Uterus (tissue), 2 donors: ENCODE measurements around the gene HOXB5.

Experiments
- POLR2A ChIP-seq, 2 donors: fragments of 450-650 bp; IDR thresholded peaks; one replicate each; pipeline ENCODE4 v1.6.1; 2016; ENCODE audit warnings: antibody characterized with exemption in 2 of 2, mild to moderate bottlenecking in 1 of 2, moderate library complexity in 1 of 2
- TF ChIP-seq, protein P1 (sequence below), 4 experiments: fragments of 200-600 bp in 2 of 4; fragments of 450-650 bp in 2 of 4; sonication (generic) in 2 of 4; IDR thresholded peaks; one replicate each; pipeline ENCODE4 v1.5.1; 2016 to 2019; ENCODE audit warnings: antibody characterized with exemption in 4 of 4, mild to moderate bottlenecking in 2 of 4, moderate library complexity in 1 of 4

DNA sequence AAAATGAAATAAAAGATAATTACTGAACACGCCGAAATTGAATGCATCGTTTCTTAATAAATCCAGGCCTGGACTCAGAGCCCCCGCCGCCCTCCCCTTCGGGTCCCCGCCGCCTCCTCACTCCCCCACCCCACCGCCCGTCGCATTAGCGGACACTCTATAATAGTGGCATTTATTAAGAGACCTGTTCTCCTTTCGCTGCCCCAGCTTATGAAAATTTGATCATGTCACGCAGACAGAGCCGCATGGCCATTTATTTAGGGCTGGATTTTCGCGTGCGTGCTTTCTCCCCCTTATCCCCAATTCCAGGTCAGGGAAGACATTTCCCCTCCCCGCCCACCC is 42.4 kb downstream of the HOXB5 start:
- no peak for TF ChIP-seq POLR2A (IDR thresholded peaks at IDR 0.05)
- TF ChIP-seq, protein P1, sequence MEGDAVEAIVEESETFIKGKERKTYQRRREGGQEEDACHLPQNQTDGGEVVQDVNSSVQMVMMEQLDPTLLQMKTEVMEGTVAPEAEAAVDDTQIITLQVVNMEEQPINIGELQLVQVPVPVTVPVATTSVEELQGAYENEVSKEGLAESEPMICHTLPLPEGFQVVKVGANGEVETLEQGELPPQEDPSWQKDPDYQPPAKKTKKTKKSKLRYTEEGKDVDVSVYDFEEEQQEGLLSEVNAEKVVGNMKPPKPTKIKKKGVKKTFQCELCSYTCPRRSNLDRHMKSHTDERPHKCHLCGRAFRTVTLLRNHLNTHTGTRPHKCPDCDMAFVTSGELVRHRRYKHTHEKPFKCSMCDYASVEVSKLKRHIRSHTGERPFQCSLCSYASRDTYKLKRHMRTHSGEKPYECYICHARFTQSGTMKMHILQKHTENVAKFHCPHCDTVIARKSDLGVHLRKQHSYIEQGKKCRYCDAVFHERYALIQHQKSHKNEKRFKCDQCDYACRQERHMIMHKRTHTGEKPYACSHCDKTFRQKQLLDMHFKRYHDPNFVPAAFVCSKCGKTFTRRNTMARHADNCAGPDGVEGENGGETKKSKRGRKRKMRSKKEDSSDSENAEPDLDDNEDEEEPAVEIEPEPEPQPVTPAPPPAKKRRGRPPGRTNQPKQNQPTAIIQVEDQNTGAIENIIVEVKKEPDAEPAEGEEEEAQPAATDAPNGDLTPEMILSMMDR (IDR thresholded peaks at IDR 0.05) = no peak
